Right ventricle myocardium inferior (tissue), 1 donor: ENCODE results near the gene GABBR2. TPM values are rescaled to one million over a fixed set of nuclear protein-coding genes. Genes with fewer than 3 reads are reported as not detected.

Experiments used
- ATAC-seq: fragments of 200-7000 bp; cut with Tn5 transposase; one replicate; pipeline ENCODE4 v1.9.1; 2020; ENCODE audit warnings: mild to moderate bottlenecking, moderate library complexity
- DNase-seq: peaks from one replicate; pipeline ENCODE4 v3.0.0; 2021; ENCODE audit errors: missing footprints
- intact Hi-C: fragments of 100-400 bp; cut with DNase I; formaldehyde crosslinking; loops from one replicate; pipeline ENCODE4 v1.11.0; 2022
- total RNA-seq: library from RNA; stranded (reverse); fragmentation: NEBNext Ultra II Directional; extraction: Animal tissue kit (Norgen Biotek cat#: 25700); gene quantifications from one replicate; pipeline ENCODE4 v1.2.1, GENCODE V29; 2021
- donor health status: DM: no; HTN: yes; CAD: no; lungs with severe emphysema.

GABBR2 gene
- total RNA-seq, 1 donor from 2014 or later = 0.38 TPM

DNA sequence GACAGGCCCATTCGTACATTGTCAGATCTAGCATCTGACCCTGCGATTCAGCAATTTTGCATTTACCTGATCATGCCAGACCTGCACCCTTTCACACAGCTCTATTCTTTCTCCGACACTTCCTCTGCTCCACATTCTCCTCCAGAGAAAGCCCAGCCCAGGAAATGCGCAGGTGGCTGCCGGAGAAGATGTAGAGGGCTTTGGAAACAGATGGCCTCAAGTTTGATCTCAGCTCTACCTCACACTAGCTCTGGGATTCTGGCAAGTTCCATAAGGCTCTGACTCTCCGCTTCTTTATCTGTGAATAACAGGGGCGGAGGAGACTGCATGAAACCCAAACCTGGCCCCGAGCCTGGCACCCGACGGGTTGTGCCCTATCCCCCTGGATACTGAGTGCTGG, 61.5 kb downstream of the GABBR2 start:
- intact Hi-C loops = no loop called here
- no peak for ATAC-seq
- no peak for DNase-seq

DNA sequence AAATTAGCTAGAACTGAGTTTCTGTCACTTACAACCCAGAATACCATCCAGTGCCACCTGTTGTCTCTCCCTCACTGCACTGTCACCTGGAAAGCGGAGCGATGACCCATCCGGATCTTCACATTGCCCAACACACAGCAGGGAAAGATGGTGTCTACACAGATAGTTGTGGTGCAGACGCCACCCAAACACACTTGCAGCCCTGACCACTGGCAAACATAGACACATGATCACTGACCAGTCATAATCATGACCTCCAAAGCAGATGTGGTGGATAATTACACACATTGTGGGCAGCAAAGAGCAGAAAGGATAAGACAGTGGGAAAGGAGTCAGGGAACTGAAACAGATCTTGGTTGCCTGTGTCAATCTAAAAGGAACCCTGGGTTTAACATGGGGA, 64.7 kb downstream of the GABBR2 start:
- no peak for ATAC-seq
- DNase-seq = no peak
- intact Hi-C loops = no loop called here

- intact Hi-C loops = no loop called here
- ATAC-seq (no peak), DNase-seq (no peak)
Measured at GRCh38 chr9:98642661-98643312, 65.9 kb downstream of the GABBR2 start.

GRCh38 chr9:98641695-98642094, 67.0 kb downstream of the GABBR2 start:
- ATAC-seq = no peak
- no peak for DNase-seq
- intact Hi-C loops = no loop called here

DNA sequence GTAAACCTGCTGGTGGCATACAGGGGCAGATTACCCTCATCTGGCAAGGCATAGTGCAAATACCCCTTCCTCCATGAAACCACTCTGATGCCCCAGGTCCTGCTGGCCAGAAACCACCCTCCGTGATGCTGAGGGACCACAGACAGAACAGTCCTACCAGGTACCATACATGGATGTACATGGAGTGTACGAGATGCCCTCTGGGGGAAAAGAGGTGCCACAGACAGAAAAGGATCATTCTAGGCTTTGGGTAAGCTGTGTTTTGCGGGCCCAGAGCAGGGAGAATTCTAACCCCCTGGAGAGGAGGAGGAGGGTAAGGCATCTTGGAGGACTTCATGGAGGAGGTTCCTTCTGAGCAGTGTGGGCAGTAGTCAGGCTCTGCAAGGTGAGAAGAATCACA, 68.3 kb downstream of the GABBR2 start:
- intact Hi-C loops = no loop called here
- ATAC-seq = no peak
- DNase-seq = no peak

GRCh38 chr9:98639133-98639532, 69.6 kb downstream of the GABBR2 start:
- no peak for ATAC-seq
- no peak for DNase-seq
- intact Hi-C loops = no loop called here

- DNase-seq = no peak
- no peak for ATAC-seq
- intact Hi-C loops = no loop called here
Measured at GRCh38 chr9:98637381-98637780, 71.4 kb downstream of the GABBR2 start.

DNA sequence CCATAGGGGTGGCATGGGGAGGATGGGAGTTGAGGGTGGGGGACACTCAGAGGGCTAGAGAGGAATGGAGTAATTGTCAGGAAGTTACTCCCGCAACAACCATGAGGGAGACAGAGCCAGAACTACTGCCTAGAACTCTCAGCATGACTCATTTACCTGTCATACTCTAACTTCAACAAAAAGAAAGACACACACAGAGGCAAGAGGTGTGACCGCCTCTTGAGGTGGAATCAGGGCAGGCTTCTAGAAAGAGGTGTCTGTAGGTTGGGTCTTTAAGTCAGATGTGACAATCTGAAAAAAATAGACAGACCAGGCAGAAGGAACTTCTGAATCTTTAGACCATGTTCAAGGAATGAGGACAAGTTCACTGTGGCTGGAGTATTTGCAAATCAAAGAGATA, 73.4 kb downstream of the GABBR2 start:
- intact Hi-C loops = no loop called here
- ATAC-seq (no peak), DNase-seq (no peak)

DNA sequence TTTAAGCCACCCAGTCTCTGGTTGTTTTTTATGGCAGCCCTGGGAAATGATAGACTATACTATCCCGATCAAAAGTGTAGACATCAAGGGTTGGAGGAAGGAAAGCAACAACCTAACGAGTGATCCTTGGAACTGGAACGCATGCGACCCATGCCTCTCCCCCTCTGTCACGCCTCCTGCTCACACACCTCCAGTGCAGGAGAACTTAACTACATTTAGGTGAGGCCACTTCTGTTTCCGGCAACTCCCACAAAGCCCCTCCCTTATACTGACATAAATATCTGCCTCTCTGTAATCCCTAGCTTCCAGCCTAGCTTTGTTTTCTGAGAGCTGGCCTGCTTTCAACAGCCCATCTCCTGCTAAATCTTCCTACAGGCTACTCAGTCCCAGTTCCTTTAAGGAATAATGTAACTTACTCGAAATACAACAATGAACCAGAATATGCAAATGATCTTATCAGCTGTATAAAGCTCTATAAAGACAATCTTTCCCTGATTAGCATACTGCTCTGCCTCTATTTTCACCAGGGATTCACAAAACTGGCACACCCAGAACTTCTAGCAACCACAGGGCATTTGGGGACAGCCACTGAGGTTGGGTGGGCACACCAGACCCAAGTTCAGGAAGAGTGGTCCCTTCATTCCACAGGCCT, 73.9 kb downstream of the GABBR2 start:
- DNase-seq = no peak
- intact Hi-C loops = no loop called here
- no peak for ATAC-seq

GRCh38 chr9:98632839-98633238, 75.9 kb downstream of the GABBR2 start:
- DNase-seq (no peak), ATAC-seq (no peak)
- intact Hi-C loops = no loop called here

DNA sequence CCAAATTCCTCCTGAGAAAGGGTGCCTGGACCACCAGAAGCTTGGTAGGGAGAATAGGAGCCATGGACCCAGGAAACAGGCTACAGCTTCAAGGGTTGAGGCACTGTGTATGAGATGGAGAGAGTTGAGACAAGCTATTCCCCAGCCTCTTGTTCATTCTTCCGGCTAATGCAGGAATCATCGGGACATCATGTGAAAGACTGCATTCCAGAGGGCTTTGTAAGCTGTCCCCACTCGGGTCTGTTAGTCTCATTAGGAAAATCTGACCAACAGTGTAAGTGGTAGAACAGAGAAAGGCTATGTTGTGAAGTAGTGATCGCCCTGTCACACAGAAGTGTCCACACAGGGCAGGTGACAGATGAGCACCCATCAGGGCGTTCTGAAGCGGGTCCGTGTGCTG, 81.4 kb downstream of the GABBR2 start:
- intact Hi-C loops = no loop called here
- no peak for ATAC-seq
- DNase-seq = no peak

- intact Hi-C loops = no loop called here
- ATAC-seq = no peak
- DNase-seq = no peak
Measured at GRCh38 chr9:98625728-98626127, 83.0 kb downstream of the GABBR2 start.

DNA sequence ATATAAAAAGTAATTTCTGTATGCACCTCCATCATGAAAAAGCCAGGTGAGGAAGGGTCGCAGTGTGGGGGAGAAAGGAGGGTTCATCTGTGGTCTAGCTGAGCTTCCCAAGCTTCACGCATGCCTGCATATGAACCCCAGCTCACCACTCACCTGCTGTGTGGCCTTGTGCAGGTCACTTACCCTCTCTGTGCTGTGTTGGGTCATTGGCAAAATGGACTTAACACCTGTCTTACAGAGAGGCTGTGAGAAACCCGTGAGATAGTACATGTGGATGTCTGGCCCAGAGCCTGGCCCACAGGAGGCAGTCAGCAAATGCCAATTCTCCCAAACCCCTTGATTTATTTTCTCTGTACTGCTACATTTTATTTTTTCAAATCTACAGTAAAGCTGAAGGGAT, 88.9 kb downstream of the GABBR2 start:
- no peak for DNase-seq
- ATAC-seq = no peak
- intact Hi-C loops = no loop called here

DNA sequence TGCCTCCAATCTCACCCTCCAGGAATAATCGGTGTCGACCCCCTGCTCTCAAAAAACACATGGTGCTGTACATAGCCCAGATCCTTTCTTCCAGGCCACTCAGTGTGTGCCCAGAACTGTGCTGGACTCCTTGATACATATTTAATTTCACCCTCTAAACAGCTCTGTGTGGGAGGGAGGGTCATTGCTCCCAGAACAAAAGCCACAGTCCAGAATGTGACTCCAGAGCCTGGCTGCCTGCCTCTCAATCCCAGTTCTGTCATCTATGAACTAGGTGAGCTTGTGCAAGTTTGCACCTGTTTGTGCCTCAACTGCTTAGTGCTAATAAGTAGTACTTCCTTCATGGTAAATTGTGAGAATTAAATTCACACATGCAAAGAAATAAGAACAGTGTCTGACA, 93.1 kb downstream of the GABBR2 start:
- DNase-seq (no peak), ATAC-seq (no peak)
- intact Hi-C loops = no loop called here

- intact Hi-C loops = no loop called here
- DNase-seq (no peak), ATAC-seq (no peak)
Measured at GRCh38 chr9:98614941-98615340, 93.8 kb downstream of the GABBR2 start.

DNA sequence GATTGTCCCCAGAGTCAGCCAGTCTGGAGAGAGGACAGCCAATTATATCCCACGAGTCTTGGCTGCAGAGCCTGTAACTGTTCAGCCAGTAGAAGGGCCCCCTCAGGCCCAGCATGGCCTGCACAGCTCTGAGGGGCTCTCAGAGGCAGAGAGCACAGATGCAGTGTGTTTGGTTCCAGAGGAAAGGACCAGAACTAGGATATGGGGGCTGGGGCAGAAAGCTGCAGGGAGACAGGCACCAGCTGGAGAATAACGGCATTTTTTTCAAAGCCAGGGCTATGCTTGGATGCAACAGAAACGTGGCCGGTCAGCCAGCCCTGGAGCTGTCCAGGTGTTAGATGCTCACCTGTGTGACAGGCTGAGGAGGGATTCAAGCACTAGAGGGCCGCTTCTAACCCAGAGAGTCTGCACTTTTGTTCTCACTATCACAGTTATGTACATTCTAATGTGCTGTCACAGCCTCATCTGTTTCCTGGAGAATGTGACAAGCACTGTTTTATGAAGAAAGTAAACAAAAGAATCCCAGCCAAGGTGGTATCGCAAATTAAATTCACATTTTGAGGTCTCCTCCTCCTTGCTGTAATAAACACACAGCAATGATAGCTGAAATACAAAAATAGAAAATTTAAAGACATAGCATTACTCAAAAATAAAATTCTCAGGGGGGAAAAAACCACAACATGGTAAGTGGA, 96.5 kb downstream of the GABBR2 start:
- DNase-seq (no peak), ATAC-seq (no peak)
- intact Hi-C loops = no loop called here

- DNase-seq = no peak
- no peak for ATAC-seq
- intact Hi-C loops = no loop called here
Measured at GRCh38 chr9:98611319-98611718, 97.4 kb downstream of the GABBR2 start.

DNA sequence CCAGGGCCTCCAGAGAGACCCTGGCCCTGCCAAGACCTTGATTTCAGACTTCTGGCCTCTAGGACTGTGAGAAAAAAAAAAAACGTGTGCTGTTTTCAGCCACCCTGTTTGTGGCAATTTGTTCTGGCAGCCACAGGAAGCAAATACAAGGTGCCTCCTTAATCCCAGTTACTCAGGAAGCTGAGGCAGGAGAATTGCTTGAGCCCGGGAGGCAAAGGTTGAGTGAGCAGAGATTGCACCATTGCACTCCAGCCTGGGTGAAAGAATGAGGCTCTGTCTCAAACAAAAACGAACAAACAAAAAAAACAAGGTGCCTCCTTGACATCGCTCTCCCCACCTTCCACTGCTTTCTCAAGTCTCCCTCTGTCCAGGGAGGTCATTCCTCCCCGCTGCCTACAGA, 98.0 kb downstream of the GABBR2 start:
- intact Hi-C loops = no loop called here
- no peak for DNase-seq

DNA sequence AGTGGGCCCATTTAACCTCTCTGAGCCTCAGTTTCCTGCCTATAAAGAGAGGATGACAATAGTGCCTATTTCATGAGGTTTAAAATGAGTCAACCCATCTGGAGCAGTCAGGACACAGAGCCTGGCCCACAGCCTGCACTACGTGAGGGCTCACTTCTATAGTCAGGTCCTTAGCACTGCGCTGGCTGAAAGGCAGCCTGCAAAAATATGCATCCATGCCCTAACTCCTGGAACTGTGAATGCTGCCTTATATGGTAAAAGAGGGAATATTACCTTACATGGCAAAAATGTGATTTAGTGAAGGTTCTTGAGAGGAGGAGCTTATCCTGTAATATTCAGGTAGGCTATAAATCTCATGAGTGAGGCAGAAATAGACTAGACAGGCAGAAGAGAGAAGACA, 98.5 kb downstream of the GABBR2 start:
- intact Hi-C loops = no loop called here
- ATAC-seq (no peak), DNase-seq (no peak)

More for the DNA sequence above, 98.0 kb downstream of the GABBR2 start:
- no peak for ATAC-seq

DNA sequence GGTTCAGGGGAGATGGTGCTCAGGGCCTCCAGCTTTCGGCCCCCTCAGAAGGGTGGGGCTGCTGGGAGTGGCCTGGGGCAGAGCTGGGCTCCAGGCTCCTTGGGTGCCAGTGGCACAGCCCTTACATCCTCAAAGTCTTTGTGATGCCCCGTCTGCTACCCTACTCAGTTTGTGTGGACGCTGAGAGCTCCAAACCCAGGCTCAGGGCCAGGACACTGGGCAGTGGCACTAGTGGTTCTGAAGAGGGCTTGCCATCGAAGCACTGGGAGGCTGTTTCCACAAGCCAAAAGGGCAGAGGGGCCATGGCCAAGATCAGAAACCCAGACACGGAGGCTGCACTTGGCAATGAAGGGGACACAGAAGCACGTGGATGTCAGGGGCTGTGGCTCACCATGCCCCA, 99.1 kb downstream of the GABBR2 start:
- intact Hi-C loops = no loop called here
- ATAC-seq (no peak), DNase-seq (no peak)
